ENCODE measurements around the gene PRKCA.
"Not testable (repeated sequence)": the region's sequence is repeated elsewhere in the genome, so short reads cannot be mapped to it uniquely, and the experiment has no call there.

Gene PRKCA

DNA sequence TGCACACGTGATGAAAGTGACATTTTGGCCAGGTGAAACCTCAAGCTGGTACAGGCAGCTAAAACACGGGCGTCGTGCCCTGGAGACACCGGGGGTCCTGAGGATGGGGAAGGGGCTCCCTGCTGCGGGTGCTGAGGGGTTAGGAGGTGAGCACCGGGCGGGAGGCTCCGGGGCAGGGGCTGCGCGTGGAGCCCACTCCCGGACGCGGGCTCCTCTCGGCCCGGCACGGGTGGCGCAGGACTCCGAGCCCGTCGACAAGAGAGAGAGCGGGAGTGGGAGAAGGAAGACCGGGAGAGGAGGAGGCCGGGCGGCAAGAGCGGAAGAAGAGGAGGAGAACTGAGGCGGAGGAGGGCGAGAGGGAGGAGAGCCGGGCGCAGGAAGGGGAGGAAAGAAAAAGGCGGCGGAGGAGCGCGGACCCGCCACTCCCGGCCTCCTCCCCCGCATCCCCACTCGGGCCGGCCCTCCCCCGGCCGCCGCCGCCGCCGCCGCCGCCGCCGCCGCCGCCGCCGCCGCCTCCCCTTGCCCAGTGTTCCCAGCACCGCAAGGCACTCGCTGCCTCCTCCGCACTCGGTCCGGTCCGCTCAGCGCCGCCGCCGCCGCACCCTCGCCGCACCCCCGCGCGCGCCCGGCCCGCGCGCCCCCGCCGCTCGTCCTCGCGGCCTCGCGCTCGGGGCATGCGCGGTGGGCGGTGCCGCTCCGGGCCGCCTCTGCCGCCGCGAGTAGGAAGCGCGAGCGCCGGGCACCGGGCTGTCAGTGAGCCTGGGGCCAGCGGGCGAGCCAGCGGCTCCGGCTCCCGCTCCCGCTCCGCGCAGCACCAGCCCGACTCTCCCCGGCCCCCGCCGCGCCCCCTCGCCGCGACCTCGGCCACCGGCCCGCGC, at the start of gene PRKCA:
Gene PRKCA (plus strand): TSS at position 750 of the 878 bp plus-strand sequence.
- DNase-seq, result peak in 1 of 2 experiments; percentile 78

DNA sequence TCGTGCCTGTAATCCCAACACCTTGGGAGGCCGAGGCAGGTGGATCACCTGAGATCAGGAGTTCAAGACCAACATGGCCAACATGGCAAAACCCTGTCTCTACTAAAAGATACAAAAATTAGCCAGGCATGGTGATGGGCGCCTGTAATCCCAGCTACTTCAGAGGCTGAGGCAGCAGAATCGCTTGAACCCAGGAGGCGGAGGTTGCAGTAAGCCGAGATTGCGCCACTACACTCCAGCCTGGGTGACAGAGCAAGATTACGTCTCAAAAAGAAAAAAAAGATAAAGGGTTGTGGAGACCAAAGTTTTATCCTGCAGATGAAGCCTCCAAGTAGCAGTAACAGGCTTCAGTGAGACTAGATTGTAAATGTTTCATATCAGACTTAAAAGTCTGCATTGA, 49.0 kb upstream of the PRKCA start:
- not testable (repeated sequence) for DNase-seq

DNA sequence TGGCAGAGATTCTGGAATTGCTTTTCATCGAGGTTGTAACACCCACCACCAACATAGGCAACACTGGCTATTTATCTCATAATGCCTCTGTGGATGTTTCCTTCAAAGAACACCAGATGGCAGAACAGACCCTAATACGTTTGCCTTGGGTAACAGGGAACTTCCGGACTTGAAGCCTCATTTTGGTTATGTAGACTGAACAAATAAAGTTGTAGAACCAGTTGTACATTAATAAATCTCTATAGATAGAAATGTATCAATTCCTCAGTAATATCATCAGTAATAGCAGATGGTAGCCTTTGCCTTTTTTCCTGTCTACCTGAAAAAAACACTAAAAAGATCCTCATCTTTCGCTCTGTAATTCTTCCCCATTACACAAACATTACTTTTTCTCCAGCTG, 47.3 kb upstream of the PRKCA start:
- DNase-seq, result peak; percentile 22 to 63

DNA sequence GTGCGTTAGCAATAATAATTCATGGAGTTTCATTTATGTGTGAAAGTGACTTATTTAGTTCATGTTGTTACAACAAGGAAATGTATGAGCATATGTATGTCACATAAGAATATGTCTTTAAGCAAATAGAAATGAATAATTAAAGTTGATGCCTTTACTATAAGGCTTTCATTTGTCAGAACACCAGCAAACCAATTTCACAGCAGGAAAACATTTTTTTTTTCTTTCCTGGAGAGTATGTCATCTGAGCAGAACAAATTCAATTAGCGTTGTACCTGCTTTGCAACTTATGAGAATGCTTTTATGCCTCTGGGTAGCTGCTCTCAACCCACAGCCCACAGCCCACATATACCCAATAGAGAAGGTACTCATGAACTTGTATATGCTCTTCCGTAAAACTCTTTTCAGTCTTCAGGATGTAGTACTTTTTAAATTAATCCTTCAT, 46.9 kb upstream of the PRKCA start:
- DNase-seq, result no peak

DNA sequence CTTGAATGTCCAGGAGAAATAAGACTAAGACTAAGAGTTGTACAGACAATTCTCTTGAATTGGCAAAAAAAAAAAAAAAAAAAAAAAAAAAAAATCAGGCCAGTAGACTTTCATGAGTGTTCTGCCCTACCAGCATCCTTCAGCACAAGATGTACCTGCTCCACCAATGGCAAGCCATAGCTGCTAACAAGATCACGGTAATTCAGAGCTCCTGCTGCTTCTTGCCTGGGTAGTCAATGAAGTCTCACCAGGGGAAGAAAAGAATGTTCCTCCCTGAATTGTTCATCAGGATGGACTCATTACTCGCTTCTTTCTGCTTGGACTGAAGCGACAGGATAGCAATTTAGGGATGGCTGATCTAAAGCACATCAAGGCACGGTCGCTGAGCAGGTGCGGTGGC, 42.1 kb upstream of the PRKCA start:
- DNase-seq, result no peak

DNA sequence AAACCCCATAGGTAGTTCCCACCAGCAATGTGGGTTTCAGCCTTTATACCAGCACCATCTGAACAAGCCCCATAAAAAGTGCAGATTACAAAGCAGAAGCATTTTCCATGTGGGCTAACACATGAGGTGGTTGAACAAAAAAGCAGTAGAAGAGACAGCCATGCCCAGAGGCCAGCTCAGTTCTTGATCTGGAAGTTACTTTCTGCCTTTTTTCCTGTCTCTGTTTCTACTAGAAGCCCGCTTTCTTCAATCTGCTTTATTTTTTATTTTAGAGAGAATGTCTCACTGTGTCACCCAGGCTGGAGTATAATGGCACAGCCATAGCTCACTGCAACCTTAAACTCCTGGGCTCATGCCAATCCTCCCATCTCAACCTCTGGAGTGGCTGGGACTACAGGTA, 41.7 kb upstream of the PRKCA start:
- no peak for DNase-seq

DNA sequence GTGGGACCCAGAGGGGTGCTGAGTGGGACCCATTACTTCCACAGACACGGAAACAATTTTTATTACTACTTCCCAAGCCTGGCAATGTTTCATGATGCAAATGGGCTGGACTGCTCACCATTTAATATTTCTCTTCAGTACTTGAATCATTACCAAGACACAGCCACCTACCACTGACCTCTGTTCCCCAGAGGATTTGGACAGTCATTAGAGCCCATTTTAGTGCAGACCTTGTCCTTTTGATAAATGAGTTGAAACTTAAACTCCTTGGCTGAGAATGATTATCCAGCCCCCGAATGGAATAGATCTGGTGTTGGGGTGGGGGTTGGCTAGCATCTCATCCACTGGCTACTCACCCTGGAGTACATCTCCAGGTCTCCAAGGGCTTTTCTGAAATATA, 39.6 kb upstream of the PRKCA start:
- DNase-seq, result no peak

DNA sequence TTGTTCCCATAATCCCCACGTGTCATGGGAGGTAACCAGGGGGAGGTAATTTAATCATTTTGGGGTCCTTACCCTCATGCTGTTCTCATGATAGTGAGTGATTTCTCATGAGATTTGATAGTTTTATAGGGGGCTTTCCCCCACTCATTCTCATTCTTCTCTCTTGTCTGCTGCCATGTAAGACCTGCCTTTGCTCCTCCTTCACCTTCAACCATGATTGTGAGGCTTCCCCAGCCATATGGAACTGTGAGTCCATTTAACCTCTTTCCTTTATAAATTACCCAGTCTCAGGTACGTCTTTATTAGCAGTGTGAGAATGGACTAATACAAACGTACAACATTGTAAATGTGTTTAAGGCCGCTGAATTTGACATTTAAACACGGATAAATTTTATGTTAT, 37.7 kb upstream of the PRKCA start:
- no peak for DNase-seq

DNA sequence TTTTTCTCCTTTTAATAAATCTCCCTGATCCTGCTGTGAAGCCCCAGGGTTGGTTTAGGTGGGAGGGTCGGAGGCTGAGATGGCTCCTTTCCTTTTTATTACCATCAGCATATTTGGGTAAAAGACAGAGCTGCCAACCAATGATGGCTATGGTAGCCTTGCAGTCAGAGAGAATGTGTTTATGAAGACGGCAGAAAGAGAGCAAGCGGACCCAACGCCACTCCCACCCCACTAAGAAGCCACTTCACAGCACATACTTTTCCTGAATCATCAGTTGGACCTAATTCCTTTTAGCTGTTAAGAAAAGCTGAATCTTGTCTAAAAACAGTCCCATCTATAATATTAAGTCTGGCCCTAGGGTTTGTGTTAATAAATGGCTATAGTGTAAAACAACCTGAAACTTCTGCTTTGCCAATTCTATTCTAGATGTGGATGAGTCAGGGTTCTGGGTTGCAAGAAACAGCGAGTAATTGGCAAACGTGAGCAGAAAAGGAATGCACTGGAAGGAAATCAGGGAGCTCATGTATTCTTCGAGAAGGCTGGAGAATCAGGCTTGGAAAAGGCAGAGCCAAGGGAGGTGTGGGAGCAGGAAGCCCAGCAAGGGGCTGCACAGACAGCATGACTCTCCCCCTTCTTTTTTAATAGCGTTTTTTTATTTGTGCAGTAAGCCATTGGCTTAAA, 34.0 kb upstream of the PRKCA start:
- no peak for DNase-seq

DNA sequence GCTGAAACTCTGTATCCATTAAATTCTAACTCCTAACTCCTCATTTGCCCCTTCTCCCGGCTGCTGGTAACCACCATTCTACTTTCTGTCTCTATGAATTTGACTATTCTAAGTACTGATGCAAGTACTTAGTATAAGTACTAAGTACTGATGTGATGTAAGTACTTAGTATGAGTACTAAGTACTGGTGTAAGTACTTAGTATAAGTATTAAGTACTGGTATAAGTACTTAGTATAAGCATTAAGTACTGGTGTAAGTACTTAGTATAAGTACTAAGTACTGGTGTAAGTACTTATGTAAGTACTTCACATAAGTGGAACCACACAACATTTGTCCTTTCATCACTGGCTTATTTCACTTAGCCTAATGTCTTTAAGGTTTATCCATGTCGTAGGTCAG, 32.3 kb upstream of the PRKCA start:
- no peak for DNase-seq

DNA sequence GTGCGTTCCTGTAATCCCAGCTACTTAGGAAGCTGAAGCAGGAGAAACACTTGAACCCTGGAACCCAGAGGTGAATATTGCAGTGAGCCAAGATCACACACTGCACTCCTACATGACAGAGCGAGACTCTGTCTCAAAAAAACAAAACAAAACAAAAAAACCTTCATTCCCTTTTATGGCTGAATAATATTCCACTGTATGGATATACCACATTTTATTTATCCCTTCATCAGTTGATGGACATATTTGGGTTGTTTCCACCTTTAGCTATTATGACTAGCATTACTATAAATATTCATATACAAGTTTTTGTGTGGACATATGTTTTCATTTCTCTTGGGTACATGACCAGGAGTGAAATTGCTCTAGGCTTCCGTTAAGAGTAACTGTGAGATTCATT, 30.9 kb upstream of the PRKCA start:
- DNase-seq, result no peak

DNA sequence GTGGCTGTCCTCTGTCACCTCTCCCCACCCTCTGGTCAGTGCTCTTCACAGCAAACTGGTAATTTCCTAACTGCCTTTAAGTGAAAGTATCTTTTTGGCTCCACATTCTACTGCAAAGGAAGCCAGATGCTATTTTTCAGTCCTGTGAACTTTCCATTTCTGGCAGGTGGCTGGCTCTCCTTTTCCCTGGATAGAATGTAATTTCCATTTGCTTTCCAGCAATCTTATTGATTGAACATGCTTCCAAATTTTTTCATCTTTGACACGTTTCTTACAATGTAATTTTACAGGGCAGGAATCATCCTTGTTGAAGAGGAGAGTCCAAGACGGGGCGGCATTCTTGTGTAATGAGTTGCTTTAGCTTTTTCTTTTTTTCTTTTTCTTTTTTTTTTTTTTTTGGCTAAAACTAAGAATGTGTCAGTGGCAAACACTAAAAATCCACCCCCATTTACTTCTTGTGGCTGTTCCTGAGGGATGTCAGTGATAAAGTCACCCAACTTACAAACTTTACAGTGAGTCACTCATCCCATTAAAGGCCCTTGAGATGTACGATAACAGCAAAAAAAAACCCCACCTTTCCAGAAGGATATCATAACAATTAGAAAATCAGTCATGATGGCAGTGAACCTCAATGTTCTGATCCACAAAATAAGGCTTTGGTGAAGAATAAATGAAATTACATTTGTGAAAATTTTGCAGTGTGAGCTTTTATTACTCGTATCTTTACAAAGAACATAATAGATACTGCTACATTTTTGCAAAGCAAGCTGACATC, 29.4 kb upstream of the PRKCA start:
- DNase-seq, result peak in 1 of 2 experiments; percentile 8

DNA sequence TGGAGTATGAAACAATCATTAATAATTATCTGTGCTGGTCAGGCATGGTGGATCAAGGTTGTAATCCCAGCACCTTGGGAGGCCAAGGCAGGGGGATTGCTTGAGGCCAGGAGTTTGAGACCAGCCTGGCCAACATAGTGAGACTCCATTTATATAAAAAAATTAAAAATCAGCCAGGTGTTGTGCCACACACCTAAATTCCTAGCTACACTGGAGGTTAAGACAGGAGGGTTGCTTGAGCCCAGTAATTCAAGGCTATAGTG, 28.9 kb upstream of the PRKCA start:
- DNase-seq, result no peak

DNA sequence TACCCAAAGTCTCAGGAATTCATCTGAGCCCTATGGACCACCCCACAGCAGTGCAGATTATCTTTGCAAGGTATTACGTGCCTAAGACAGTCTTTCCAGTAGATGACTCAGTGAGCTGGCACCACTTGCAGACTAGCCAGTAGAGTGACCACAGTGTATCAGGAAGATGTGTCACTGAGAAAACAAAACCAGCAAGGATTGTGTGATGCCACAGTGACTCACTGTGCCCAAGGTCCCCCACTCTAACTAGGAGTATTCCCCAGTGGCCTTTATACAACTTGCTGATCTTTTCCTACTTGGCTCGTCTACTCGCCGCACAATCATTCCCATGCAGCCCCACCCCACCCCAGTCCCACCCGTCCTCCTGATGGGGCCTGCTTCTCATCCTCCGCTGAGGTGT, 26.8 kb upstream of the PRKCA start:
- DNase-seq, result no peak

DNA sequence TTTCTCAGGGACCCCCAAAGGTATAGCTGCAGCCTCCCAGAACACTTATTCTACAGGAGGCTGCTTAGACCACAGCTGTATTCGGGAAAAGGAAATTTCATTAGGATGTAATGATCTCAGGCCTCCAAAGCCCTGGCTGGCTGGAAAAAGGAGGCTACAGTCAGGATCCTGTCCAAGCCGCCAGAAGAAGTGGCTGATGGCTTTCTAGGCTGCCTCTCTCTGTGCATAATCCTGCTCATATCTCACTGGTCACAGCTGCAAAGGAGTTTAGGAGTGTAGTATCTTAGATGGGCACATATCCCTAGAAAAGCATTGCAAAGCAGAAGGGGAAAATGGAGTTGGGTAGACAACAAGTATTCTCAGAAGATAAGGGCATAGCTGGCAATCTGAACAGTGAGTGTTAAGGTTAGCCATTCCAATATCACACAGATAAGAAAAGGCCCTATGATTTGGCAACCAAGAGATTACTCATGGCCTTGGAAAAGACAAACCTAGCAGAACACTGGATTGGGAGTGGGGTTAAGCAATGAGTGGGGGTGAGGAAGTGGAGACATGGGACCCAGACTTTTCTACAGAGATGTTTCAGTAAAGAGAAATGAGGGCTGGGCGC, 26.0 kb upstream of the PRKCA start:
- no peak for DNase-seq

DNA sequence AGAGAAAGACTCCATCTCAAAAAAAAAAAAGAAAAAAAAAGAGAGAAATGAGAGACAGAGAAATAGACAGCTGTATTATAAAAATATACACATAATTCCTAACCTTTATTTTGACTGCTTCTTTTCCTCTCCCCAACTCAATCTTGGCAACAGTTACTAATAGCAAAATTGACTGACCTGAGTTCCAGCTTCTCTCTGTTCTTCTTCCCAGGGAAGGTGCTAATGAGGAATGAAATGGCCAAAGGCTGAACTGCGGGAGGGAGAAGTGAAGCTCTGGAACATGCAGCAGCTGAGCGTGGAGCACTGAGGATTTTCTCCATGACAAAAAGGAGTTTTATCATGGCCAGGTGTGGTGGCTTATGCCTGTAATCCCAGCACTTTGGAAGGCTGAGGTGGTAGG, 25.2 kb upstream of the PRKCA start:
- DNase-seq, result no peak

DNA sequence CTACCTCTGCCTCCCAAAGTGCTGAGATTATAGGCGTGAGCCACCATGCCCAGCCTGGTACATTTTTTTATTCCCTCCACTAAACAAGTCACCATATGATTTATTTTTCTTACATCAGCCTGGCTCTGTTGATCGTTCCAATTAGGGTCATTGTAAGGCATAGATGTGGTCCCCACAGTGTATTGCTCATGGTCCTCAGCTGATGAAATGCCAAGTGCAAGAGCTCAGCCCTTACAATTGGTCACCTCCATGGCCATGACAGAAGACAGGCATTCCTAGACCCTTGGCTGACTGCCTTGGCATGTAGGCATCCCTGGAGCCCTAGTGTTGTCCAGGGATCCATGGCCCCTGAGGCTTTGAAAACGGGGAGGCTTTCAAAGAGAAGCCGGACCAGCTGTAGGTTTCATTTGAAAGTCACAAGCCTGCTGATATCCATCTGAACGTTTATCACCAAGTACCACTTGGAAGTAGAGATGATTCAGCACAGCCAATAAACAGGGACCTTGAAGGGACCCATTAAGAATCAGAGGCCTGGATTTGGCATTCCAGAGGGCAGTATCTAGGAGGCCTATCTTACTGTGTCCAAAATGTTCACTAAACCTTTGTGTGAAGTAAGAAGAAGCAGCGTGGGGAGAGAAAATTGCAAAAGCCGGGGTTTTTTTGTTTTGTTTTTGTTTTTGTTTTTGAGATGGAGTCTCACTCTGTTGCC, 20.6 kb upstream of the PRKCA start:
- DNase-seq, result no peak

DNA sequence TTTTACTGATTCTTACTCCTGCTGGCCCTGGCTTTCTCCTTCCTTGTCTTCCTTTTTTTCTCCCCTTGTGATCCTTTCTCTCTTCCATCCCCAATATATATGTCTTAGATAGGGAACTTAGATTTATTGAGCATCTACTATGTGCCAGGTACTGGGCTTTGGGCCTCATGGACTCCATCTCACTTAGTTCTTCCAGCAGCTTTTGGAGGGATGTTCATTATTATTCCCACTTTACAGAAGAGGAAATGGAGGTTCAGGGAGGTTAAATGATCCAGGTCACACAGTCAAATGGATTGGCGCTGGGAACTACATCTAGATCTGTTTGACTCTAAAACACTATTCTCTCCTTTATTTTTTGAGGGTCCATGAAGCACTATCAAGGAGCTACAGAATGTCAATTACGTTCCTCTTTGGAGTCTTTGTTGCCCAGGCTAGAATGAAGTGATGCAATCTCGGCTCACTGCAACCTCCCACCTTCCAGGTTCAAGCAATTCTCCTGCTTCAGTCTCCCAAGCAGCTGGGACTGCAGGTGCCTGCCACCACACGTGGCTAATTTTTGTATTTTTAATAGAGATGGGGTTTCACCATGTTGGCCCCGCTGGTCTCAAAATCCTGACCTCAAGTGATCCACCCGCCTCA, 19.0 kb upstream of the PRKCA start:
- no peak for DNase-seq

DNA sequence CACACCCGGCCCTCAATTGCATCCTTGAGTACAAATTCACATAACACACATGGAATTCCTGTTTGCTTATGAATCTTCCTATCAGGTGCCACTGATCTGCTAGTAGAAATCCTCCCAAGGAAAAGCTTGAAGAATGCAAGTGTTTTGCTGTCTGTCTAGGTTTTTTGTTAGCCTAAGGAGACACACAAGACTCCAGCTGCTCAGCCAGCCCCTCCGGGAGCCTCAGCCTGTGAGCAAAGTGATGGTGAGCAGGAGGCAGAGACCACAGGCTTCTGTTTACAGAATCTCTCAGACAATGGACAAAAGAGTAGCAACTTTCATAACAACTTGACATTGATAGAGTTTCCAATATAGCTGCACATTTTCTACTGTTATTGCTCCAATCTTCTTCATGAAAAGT, 18.4 kb upstream of the PRKCA start:
- DNase-seq, result no peak

DNA sequence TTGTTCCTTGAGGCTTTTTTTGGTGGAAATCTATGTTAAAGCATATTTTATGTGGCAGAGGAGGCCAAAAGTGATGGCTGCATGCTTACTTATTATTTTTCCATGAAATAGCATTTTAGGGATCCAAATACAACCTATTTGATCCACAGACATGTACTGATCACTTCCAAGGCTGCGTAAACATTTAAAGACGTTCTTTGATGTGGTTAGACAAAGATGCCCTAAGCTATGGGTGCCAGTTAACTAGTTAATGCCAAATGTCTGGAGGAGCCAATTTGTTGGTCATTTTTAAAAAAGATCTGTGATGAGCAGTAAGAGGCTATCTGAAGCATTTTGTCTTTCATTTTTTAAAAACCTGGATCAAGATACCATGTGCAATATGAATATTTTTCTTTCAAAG, 17.3 kb upstream of the PRKCA start:
- DNase-seq, result no peak

DNA sequence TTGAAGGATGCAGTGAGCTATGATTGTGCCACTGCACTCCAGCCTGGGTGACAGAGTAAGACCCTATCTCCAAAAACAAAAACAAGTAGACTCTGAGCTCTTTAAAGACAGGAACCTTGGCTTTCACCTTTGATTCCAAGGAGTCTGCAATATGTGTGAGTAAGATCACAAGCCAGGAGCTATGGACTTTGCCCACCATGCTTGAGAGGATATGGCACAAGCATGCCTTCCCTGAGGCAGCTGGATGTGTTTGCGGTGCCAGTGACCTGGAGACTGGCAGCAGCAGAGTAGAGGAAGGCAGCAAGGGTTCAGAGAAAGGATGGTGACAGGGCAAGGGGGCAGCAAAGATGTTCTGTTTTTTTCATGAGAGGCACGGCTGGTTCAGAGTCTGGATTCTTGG, 14.5 kb upstream of the PRKCA start:
- DNase-seq, result no peak

DNA sequence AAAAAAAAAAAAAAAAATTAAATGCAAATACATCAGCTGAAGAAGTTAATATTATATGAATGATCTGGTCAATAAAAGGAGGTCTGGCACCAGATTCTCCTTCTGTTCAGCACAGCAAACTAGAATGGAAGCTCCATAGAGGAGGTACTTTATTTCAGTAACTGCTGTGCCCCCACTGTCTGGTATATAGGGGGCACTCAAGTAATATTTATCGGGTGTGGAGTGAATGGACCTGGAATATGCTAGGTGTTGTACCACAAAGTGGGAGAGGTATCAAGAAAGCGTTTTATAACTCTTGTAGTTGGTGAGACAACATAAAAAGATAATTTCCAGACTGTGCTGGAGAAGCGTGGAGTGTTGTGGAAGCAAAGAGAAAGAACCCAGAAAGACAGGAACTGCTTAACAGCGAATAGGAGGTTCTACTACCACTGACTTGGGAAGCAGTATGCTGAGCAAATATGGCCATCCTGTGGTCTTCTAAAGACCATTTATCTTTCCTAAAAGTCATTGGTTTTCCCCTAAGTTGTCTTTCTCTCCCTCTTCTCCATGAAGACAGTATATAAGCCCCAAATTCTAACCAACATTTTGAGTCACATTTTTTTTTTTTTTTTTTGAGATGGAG, 12.2 kb upstream of the PRKCA start:
- DNase-seq, result no peak

Measured in NCI-H446 (cell line).